LoVo (cell line): Measurements from ENCODE around the gene MARCOL.

ENCODE experiments used
- DNase-seq: peaks from one replicate; pipeline ENCODE4 v3.0.0-alpha.2; 2016; ENCODE audit warnings: low spot score

Gene MARCOL

GRCh38 chr5:148238418-148238794 is at the start of gene MARCOL:
MARCOL (plus strand) TSS chr5:148238525; CDS start chr5:148238598, 73 bp downstream.
- peak; percentile 44 for DNase-seq

- DNase-seq, result no peak
Measured at GRCh38 chr5:148191010-148191409, 47.3 kb upstream of the MARCOL start.

GRCh38 chr5:148193202-148193601 is 45.1 kb upstream of the MARCOL start:
- DNase-seq, result no peak

GRCh38 chr5:148201151-148201550 is 37.2 kb upstream of the MARCOL start:
- DNase-seq, result no peak

- peak; percentile 36 for DNase-seq
Measured at GRCh38 chr5:148202531-148203203, 35.7 kb upstream of the MARCOL start, which contains the start of gene SPINK6. SPINK6 (plus strand) TSS chr5:148203042; CDS start chr5:148203097, 55 bp downstream.

GRCh38 chr5:148205044-148205806 is 33.1 kb upstream of the MARCOL start:
- DNase-seq, result peak; percentile 40

- no peak for DNase-seq
Measured at GRCh38 chr5:148205865-148206264, 32.5 kb upstream of the MARCOL start.

GRCh38 chr5:148206620-148207019 is 31.7 kb upstream of the MARCOL start:
- DNase-seq, result no peak

GRCh38 chr5:148208226-148208625 is 30.1 kb upstream of the MARCOL start:
- DNase-seq, result no peak

- no peak for DNase-seq
Measured at GRCh38 chr5:148209151-148209770, 29.1 kb upstream of the MARCOL start.

GRCh38 chr5:148214665-148215185 is 23.6 kb upstream of the MARCOL start:
- DNase-seq, result no peak

- DNase-seq, result no peak
Measured at GRCh38 chr5:148221508-148221907, 16.8 kb upstream of the MARCOL start.

GRCh38 chr5:148224117-148224742 is 14.1 kb upstream of the MARCOL start:
- DNase-seq, result peak; percentile 81

GRCh38 chr5:148228392-148228984 is 9.8 kb upstream of the MARCOL start:
- DNase-seq, result no peak

GRCh38 chr5:148229840-148230239 is 8.5 kb upstream of the MARCOL start:
- DNase-seq, result no peak

GRCh38 chr5:148230240-148230639 is 8.1 kb upstream of the MARCOL start:
- DNase-seq, result no peak

- DNase-seq, result peak; percentile 67
Measured at GRCh38 chr5:148237785-148238417, 424 bp upstream of the MARCOL start.

- DNase-seq, result no peak
Measured at GRCh38 chr5:148248894-148249293, 10.6 kb downstream of the MARCOL start.

- no peak for DNase-seq
Measured at GRCh38 chr5:148255456-148255855, 17.1 kb downstream of the MARCOL start.

- no peak for DNase-seq
Measured at GRCh38 chr5:148259288-148259687, 21.0 kb downstream of the MARCOL start.

GRCh38 chr5:148261221-148261620 is 22.9 kb downstream of the MARCOL start:
- DNase-seq, result no peak
